Motor neuron (in vitro differentiated cells): ENCODE results near the gene RAPGEF5. TPM values are rescaled to one million over a fixed set of nuclear protein-coding genes. Genes with fewer than 3 reads are reported as not detected.
A peak's percentile ranks its signal among the peaks of the same experiment; 100 is the strongest.

Experiments
- ATAC-seq, 8 experiments: fragments of 200-7000 bp; cut with Tn5 transposase; replicated peaks in 6 of 8; 2 replicates each; pipeline ENCODE4 v1.8.0; 2021; ENCODE audit warnings: mild to moderate bottlenecking in 8 of 8, moderate library complexity in 8 of 8
- H3K27ac ChIP-seq, 2 donors: fragments of 250-450 bp; sonication (Bioruptor Pico); 2 replicates each; pipeline ENCODE4 v1.9.0; 2021; ENCODE audit warnings: antibody characterized with exemption in 2 of 2, mild to moderate bottlenecking in 2 of 2, moderate library complexity in 1 of 2
- H3K4me1 ChIP-seq, 2 donors: fragments of 250-450 bp; sonication (Bioruptor Pico); replicated peaks in 1 of 2; 2 replicates each; pipeline ENCODE4 v1.6.1; 2021; ENCODE audit warnings: antibody characterized with exemption in 2 of 2, mild to moderate bottlenecking in 2 of 2, moderate library complexity in 1 of 2
- H3K4me3 ChIP-seq, 5 donors: fragments of 250-450 bp; sonication (Bioruptor Pico); 2 replicates each; pipeline ENCODE4 v1.9.0; 2021; ENCODE audit warnings: antibody characterized with exemption in 5 of 5, mild to moderate bottlenecking in 5 of 5, moderate library complexity in 4 of 5
- WGBS, 10 experiments: fragments of 450-650 bp; shearing (Covaris generic); methylation state at CpG; one replicate each; pipeline ENCODE4 v1.0.0; 2022; 5-methylcytosine and 5-hydroxymethylcytosine counted together
- in situ Hi-C, 9 experiments: fragments of 400-800 bp; cut with MboI; loops; one replicate each; pipeline ENCODE4 v1.15.0; 2021; ENCODE audit warnings: low sequenced_read_pairs in 9 of 9, low pct_unique_long_range_greater_than_20kb in 2 of 9; ENCODE audit not compliant: unreplicated experiment in 9 of 9
- total RNA-seq, 8 experiments: library from RNA; unstranded; fragments of 300-600 nt; gene quantifications; 2 replicates each; pipeline versions ENCODE4 v1.2.3 to v1.2.4, GENCODE V29; 2022

Gene RAPGEF5
- total RNA-seq, 8 experiments from 2014 or later, result 4.6 to 22.2 (median 14.2) TPM

GRCh38 chr7:22307816-22308215, 49.1 kb downstream of the RAPGEF5 start:
- peaks cover 0 to 2% of the 10 kb centered on the region in 2 donors for H3K4me1 ChIP-seq
- no peak overlapping the region for H3K27ac ChIP-seq
- ATAC-seq, result no peak
- in situ Hi-C loops, result loop anchor here in 1 of 9 experiments (25.0 kb wide), 1 partner anchor 179 kb away; no protein-coding TSS in a partner anchor
- no peak overlapping the region for H3K4me3 ChIP-seq
- WGBS, 10 experiments, result 40 to 100% (median 78%) methylated on average over 1 to 3 of the region's 3 CpGs; no CpG with 5 or more reads in 1 of the 10 experiments

- Histone ChIP-seq H3K4me1 (peaks cover 0 to 3% of the 10 kb centered on the region in 2 donors), H3K4me3 (no peak overlapping the region), H3K27ac (no peak overlapping the region)
- in situ Hi-C loops, result loop anchor here in 1 of 9 experiments (25.0 kb wide), 1 partner anchor 182 kb away; no protein-coding TSS in a partner anchor
- WGBS, 10 experiments, result 0 to 100% (median 90%) methylated on average over 1 to 2 of the region's 2 CpGs
- no peak for ATAC-seq
Observed at GRCh38 chr7:22305706-22306105, 51.2 kb downstream of the RAPGEF5 start.

GRCh38 chr7:22302951-22303423, 54.0 kb downstream of the RAPGEF5 start:
- Histone ChIP-seq H3K4me3 (no peak overlapping the region), H3K4me1 (peaks cover 0 to 3% of the 10 kb centered on the region in 2 donors), H3K27ac (no peak overlapping the region)
- WGBS, 10 experiments, result 38 to 100% (median 67%) methylated on average over 1 of the region's 1 CpG; no CpG with 5 or more reads in 3 of the 10 experiments
- peak in 5 of 8 experiments; percentile 43 to 87 (median 79) for ATAC-seq
- in situ Hi-C loops, result loop anchor here in 1 of 9 experiments (25.0 kb wide), 1 partner anchor 184 kb away; no protein-coding TSS in a partner anchor

GRCh38 chr7:22302193-22302592, 54.8 kb downstream of the RAPGEF5 start:
- ATAC-seq, result no peak

GRCh38 chr7:22301790-22302189, 55.2 kb downstream of the RAPGEF5 start:
- Histone ChIP-seq H3K4me1 (peaks cover 0 to 3% of the 10 kb centered on the region in 2 donors), H3K4me3 (no peak overlapping the region), H3K27ac (no peak overlapping the region)
- in situ Hi-C loops, result loop anchor here in 1 of 9 experiments (25.0 kb wide), 1 partner anchor 186 kb away; no protein-coding TSS in a partner anchor
- 46 to 100% (median 90%) methylated on average over 1 to 6 of the region's 6 CpGs; no CpG with 5 or more reads in 3 of the 10 experiments for WGBS, 10 experiments
- ATAC-seq, result no peak

More at GRCh38 chr7:22302193-22302592, 54.8 kb downstream of the RAPGEF5 start:
- Histone ChIP-seq H3K4me3 (no peak overlapping the region), H3K4me1 (peaks cover 0 to 3% of the 10 kb centered on the region in 2 donors), H3K27ac (no peak overlapping the region)
- 83 to 90% methylated on average over 2 of the region's 2 CpGs; no CpG with 5 or more reads in 8 of the 10 experiments for WGBS, 10 experiments
- in situ Hi-C loops, result loop anchor here in 1 of 9 experiments (25.0 kb wide), 1 partner anchor 185 kb away; no protein-coding TSS in a partner anchor

GRCh38 chr7:22300839-22301238, 56.1 kb downstream of the RAPGEF5 start:
- ATAC-seq, result no peak
- WGBS, 10 experiments, result 28 to 100% (median 89%) methylated on average over 1 to 4 of the region's 4 CpGs

GRCh38 chr7:22296916-22297315, 60.0 kb downstream of the RAPGEF5 start:
- Histone ChIP-seq H3K4me1 (peaks cover 9 to 18% of the 10 kb centered on the region in 2 donors), H3K27ac (no peak overlapping the region), H3K4me3 (no peak overlapping the region)
- no peak for ATAC-seq
- in situ Hi-C loops, result loop anchor here in 2 of 9 experiments (10.0 to 25.0 kb wide), 2 partner anchors 182 to 185 kb away; no protein-coding TSS in a partner anchor

More at GRCh38 chr7:22300839-22301238, 56.1 kb downstream of the RAPGEF5 start:
- in situ Hi-C loops, result loop anchor here in 1 of 9 experiments (25.0 kb wide), 1 partner anchor 186 kb away; no protein-coding TSS in a partner anchor
- peaks cover 3% of the 10 kb centered on the region in 2 donors for H3K4me1 ChIP-seq
- no peak overlapping the region for H3K4me3 ChIP-seq
- no peak overlapping the region for H3K27ac ChIP-seq

- H3K27ac ChIP-seq, result no peak overlapping the region
- in situ Hi-C loops, result loop anchor here in 2 of 9 experiments (10.0 to 25.0 kb wide), 2 partner anchors 181 to 184 kb away; no protein-coding TSS in a partner anchor
- 0 to 100% (median 14%) methylated on average over 1 of the region's 1 CpG; no CpG with 5 or more reads in 5 of the 10 experiments for WGBS, 10 experiments
- no peak for ATAC-seq
- H3K4me3 ChIP-seq, result no peak overlapping the region
- H3K4me1 ChIP-seq, result peaks cover 16 to 19% of the 10 kb centered on the region in 2 donors
Observed at GRCh38 chr7:22296265-22296566, 60.7 kb downstream of the RAPGEF5 start.

- H3K27ac ChIP-seq, result no peak overlapping the region
Observed at GRCh38 chr7:22295402-22296264, 61.3 kb downstream of the RAPGEF5 start.

GRCh38 chr7:22292531-22292930, 64.4 kb downstream of the RAPGEF5 start:
- H3K4me3 ChIP-seq, result no peak overlapping the region
- WGBS, 10 experiments, result 0 to 100% (median 19%) methylated on average over 1 to 3 of the region's 3 CpGs; no CpG with 5 or more reads in 3 of the 10 experiments
- peaks cover 18 to 19% of the 10 kb centered on the region in 2 donors for H3K4me1 ChIP-seq
- peak in 5 of 8 experiments; percentile 12 to 70 (median 43) for ATAC-seq
- in situ Hi-C loops, result loop anchor here in 2 of 9 experiments (10.0 to 25.0 kb wide), 2 partner anchors 178 to 180 kb away; no protein-coding TSS in a partner anchor
- H3K27ac ChIP-seq, result no peak overlapping the region

More at GRCh38 chr7:22295402-22296264, 61.3 kb downstream of the RAPGEF5 start:
- H3K4me1 ChIP-seq, result peaks cover 18 to 19% of the 10 kb centered on the region in 2 donors
- WGBS, 10 experiments, result 5 to 100% (median 84%) methylated on average over 1 to 4 of the region's 4 CpGs
- no peak overlapping the region for H3K4me3 ChIP-seq
- ATAC-seq, result peak in 3 of 8 experiments; percentile 57 to 83 (median 71)
- in situ Hi-C loops, result loop anchor here in 2 of 9 experiments (10.0 to 25.0 kb wide), 2 partner anchors 181 to 183 kb away; no protein-coding TSS in a partner anchor

- peaks cover 18 to 19% of the 10 kb centered on the region in 2 donors for H3K4me1 ChIP-seq
- peak in 5 of 8 experiments; percentile 37 to 85 (median 62) for ATAC-seq
- H3K4me3 ChIP-seq, result no peak overlapping the region
- in situ Hi-C loops, result loop anchor here in 2 of 9 experiments (10.0 to 25.0 kb wide), 2 partner anchors 177 to 180 kb away; no protein-coding TSS in a partner anchor
- WGBS, 10 experiments, result 0 to 86% (median 29%) methylated on average over 1 to 2 of the region's 2 CpGs; no CpG with 5 or more reads in 2 of the 10 experiments
- no peak overlapping the region for H3K27ac ChIP-seq
Observed at GRCh38 chr7:22291977-22292376, 65.0 kb downstream of the RAPGEF5 start.

- in situ Hi-C loops, result loop anchor here in 1 of 9 experiments (25.0 kb wide), 1 partner anchor 176 kb away; no protein-coding TSS in a partner anchor
- Histone ChIP-seq H3K4me1 (peaks cover 12 to 18% of the 10 kb centered on the region in 2 donors), H3K4me3 (no peak overlapping the region), H3K27ac (no peak overlapping the region)
- WGBS, 10 experiments, result 38 to 98% (median 92%) methylated on average over 2 to 6 of the region's 6 CpGs; no CpG with 5 or more reads in 2 of the 10 experiments
- ATAC-seq, result no peak
Observed at GRCh38 chr7:22288202-22288601, 68.8 kb downstream of the RAPGEF5 start.
